Eye (tissue), 1 donor: Measurements from ENCODE around the gene FBXL15.
"Not testable (repeated sequence)": the region's sequence is repeated elsewhere in the genome, so short reads cannot be mapped to it uniquely, and the experiment has no call there.

Experiments
- DNase-seq: peaks from one replicate; pipeline ENCODE4 v3.0.0-alpha.2; 2015

Gene FBXL15

DNA sequence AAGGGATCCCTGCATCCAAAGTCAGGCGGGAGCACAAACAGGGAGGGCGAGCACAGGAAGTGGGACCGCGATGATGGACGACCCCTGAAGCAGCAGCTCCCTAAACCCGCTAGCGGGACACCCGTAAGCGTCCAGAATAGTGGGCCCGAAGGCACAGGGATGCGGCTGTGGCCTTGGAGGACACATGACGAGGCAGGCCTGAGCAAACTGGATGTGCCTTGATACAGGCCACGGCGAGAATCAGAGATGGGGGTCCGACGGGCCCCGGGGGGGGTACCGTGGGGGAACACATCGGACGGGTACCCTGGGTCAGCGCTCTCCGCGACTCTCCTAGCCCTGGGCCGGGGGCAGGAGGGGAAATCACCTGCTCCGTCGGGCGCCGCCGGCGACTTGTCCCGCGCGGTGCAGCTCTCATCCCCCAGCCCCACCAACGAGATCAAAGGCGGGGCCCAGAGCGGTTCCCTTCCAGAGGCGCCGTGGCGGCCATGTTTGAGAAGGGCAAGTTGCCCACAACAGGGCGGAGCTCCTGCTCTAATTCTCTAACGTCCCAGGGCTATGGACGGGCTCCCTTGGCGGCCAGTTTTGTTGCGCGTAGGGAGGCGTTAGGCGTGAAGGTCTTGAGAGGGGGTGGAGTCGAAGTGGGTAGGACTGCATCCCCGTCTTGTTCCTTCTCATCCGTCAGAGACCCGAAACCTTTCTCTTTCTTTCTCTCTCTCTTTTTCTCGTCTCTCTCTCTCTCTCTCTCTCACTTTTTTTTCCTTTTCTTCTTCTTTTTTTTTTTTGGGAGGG lies 11.7 kb downstream of the FBXL15 start, which contains the start of gene CUEDC2:
Gene CUEDC2, minus strand, starts transcription at position 413 of the 789 bp plus-strand sequence. CDS start 7,386 bp downstream, outside the sequence.
- DNase-seq = peak; percentile 99

DNA sequence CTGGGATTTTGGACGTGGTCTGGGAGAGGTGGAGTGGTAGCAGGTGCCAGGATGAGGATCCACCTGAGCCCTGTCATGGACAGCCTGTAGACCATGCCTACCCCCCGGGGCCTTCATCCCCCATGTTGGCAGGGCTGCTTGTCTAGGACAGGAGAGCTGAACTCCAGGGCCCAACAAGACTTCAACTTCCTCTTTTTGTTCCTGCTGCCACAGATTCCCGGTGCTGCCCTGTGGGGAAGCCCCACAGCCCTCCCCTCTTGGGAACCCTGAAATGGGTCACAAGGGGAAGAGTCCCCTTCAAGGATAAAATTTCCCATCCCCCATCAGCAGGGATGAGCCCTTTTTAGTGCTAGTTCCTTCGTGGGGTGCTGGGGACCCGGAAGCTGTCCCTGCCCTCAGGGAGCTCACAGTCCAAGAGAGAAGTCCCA lies 13.0 kb downstream of the FBXL15 start:
- DNase-seq = no peak

DNA sequence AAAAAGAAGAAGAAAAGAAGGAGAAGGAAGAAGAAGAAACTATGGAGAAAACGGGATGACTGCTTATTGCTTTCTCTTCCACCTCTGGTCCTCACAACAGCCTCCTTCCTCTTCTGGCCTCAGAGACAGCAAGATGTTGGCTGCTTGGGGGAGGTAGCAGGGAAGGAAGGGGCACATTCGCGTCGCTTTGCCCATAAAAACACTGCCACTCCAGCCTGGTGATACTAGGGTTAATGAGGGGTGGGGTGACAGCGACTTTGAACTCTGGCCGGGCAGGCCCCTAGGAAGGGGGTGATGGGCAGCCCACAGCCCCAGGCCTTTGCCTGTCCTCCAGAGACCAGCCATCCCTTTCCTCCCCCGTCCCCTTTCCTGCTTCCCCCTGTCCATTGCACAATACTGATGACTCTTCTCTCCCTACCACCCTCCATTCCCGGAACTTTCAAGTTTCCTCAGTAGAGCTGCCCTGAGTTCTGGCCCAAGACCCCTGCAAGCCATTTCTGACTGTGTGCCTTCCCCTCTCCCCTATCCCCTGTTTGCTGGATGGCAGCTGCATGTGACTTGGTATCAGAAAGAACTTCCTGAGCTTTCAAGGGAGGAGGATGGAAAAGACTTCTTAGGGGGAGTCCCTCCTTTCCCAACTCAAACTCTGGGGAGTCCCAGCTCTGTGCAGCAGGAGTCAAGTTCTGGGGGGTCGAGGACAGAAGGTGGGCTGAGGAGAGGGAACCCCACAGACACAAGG lies 13.9 kb downstream of the FBXL15 start:
- no peak for DNase-seq

DNA sequence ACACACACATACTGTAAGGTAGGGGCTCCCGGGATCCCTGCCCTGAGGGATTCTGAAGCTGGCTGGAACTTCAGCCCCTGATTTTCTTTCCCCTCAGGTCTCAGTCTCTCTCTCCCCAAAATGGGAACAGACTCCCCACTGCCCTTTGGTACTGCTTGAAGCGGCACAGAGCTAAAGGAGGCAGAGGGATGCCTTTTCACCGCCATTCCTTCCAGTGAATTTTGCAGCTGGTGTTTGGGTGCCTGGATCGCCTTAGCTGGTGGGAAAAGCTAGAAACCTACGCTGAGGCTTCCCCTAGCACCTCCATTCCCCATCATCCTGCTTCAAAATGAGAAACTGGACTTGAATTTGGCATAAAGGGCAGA lies 14.5 kb downstream of the FBXL15 start:
- DNase-seq = no peak

DNA sequence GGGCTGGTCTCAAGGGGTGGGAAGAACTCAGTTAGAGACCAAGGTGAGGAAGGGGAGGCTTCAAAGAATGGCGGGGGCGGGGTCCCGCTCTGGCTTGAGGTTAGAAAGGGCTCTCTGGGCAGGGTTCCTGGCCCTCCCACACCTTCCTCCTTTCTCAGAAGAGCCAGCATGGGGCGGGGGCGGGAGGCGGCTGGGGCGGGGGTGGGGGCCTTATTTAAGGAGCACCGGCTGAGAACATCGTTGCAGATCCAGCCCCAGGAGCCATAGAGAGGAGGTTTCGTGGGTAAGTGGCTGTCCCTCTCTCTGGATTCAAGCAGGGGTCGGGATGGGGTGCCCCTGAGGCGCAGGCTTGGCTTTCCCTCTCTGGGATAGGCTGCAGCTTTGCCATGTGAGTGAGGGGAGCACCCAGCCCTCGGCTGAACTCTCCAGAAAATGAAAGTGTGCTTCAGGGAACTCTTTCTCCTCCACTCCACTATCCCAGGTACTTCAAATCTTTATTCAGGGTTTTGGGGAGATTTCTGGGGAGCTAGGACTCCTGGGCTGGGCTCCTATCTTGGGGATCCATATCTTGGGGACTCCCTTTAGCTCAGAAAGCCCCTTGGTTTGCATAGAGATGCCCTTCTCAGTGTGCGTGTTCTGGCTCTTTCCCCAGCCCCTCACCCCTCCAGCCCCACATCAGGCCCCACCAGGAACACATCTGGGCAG lies 15.0 kb downstream of the FBXL15 start:
- no peak for DNase-seq

DNA sequence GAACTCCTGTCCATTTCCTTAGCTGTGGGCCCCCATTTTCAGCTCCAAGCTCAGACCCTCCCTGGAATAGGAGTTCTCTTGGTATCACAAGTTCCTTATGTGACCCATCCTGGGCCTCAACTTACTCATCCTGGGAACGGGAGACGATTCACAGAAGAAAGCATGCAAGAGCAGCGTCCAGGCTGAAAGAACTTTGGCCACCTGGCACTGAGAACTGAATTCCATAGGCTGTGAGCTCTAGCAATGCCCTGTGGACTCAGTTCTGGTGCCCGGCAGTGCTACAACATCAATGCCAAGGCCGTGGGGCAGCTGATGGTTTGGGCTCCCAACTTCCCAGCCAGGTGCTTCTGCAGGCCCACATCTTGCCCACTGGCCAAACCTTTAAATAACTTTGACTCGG lies 15.7 kb downstream of the FBXL15 start:
- DNase-seq = no peak

DNA sequence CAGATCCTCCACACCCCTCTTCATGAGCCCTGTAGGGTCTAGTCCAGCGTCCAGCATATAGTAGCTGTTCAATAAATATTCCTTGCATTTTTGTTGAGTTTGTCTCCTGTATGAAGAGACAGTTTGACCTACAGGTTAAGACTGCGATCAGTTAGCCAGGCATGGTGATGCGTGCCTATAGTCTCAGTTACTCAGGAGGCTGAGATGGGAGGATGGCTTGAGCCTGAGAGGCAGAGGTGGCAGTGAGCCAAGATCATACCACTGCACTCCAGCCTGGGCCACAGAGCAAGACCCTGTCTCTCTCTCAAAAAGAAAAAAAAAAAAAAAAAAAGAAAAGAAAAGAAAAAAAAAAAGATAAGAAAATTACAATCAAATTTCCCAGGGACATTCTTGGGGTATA lies 16.9 kb downstream of the FBXL15 start:
- DNase-seq = no peak

DNA sequence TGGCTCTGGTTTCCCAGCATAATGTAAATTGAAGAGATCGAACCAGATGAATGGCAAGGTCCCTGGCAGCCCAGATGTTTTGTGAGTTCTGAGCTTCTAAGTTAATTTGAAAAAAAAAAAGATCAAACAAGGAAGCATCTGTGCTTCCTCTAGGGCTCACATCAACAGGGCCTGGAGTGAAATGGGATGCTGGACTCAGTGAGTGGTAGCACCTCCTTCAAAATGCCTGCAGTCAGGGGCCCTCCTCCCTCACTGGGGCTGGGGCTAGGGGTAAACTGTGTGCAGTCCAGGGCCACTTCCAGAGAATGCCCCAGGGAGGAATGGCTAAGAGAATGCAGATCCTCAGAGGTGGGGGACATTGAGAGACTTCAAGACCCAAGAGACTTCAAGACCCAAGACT lies 17.7 kb downstream of the FBXL15 start:
- DNase-seq = no peak

DNA sequence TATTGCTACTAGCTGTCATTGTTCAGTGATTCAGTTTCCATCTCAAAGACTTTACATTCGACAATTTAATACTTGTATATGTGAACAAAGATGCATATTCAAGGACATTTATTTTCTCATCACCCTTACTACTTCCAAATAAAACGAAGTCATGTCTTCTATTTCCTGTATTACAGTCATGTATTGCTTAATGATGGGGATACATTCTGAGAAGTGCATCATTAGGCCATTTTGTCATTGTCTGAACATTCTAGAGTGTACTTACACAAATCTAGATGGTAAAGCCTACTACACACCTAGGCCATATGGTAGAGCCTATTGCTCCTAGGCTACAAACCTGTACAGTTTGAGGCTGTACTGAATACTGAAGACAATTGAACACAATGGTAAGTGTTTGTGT lies 24.2 kb downstream of the FBXL15 start:
- DNase-seq = no peak

DNA sequence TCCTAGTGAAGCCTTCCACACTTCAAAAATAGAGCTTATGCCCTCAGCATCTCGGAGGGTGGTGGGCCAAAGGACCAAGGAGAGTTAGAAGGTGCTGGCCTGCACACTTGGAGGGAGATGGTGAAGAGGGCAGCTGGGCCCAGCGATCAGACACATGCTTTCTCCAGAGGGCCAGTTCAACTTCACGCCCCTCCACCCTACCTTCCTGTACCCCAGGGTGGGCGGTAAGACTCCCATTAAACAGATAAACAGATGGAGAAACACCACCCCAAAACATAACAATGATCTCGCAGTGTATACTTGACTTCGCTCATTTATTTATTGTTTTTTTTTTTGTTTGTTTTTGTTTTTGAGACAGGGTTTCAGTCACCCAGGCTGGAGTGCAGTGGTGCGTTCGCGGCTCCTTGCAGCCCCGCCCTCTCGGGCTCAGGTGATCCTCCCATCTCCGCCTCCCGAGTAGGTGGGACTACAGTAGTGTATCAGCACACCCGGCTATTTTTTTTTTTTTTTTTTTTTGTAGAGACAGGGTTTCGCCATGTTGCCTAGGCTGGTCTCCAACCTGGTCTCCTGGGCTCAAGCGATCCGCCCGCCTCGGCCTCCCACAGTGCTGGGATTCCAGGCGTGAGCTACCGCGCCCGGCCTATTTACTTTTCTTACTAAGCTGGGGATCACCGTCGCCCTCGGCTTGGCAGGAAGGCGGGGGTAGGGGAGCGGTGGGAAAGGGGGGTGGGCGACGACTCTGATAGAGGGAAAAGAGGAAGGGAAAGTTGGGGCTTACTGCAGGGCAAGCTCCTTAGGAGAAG lies 28.9 kb downstream of the FBXL15 start:
- peak; percentile 67 for DNase-seq

DNA sequence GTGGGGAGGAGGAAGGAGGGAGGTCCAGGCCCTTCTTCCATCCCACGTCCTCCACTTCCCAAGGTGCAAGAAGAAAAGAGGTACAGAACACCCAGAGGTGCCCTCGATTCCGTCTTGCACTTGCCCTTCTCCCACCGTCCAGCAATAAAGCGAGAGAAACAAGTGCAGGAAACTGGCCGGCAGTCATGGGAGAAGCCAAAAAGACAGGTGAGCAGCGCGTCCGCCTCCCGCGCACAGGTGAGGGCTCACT lies 29.4 kb downstream of the FBXL15 start:
- DNase-seq = no peak

DNA sequence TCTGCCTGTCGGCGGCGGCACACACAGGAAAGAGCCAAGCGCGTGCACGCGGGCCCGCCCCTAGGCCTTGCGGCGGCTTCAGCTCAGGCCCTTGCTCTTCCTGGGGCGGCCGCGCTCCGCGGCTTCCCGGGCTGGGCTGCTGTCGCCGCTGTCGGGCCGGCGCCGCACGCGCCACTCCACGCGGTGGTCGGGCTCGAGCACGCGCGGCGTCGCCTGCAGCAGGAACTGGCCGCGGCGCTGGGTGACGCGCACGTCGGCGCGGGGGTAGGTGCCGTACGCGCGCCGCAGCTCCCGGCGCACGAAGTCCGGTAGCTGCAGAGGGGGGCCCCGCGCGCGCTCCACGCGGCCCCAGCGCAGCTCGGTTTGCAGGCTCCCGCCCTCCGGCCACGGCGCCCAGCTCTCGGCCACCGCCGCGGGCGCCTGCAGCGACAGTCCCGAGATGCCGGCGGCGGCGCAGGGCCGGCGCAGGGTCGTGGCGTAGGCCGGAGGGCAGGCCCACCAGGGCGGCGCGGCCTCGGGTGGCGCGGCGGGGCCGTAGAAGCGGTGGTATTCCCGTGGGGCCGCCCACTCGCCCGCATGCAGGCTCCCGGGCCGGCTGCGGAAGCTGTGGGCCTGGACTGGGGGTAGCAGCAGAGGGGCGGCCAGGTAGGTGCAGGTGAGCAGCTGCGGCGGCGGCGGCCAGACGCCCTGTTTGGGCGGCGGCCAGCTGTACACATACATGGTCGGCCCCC lies 29.9 kb downstream of the FBXL15 start:
- DNase-seq = peak; percentile 90

DNA sequence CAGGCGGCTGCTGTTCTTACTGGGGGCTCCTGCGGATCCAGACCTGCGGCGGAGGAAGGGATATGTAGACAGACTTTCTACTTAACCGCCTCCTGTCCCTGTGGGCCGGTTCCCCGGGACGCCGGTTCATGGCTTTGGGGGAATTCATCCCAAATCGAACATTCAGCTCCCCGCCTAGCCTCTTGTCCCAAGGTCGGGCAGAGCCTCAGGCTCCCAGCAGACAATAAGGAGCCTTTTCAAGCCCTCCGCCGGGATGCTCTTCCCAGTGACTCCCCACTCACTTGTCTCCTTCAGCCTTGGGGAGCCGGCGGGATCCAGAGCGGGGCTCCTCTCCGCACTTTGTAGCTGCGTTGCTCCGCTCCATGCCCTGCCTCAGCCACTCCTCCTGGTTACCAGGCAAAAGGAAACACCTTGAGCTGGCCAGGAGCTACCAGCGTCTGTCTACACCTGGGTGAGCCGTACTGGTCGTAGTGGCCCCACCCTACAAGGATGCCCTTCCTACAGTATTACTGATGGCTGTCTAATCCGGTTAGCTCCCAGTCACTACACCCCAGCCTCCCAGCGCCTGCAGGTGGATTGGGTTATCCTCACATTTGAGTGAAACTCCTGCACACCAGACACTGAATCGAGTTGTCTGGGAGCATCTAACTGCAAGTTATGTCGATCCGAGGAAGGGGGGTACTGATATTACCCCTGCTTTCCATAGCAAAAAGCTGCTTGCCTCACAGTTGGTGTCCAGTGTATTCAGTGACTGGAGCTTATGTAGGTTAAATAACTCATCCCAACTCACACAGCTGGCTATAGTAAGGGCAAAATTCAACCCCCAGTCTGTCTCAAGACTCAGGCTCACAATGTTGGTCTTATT lies 30.7 kb downstream of the FBXL15 start, which contains the start of gene C10orf95:
Gene C10orf95, minus strand, starts transcription at position 439 of the 865 bp plus-strand sequence. CDS start 450 bp downstream, outside the sequence.
- DNase-seq = peak; percentile 63

DNA sequence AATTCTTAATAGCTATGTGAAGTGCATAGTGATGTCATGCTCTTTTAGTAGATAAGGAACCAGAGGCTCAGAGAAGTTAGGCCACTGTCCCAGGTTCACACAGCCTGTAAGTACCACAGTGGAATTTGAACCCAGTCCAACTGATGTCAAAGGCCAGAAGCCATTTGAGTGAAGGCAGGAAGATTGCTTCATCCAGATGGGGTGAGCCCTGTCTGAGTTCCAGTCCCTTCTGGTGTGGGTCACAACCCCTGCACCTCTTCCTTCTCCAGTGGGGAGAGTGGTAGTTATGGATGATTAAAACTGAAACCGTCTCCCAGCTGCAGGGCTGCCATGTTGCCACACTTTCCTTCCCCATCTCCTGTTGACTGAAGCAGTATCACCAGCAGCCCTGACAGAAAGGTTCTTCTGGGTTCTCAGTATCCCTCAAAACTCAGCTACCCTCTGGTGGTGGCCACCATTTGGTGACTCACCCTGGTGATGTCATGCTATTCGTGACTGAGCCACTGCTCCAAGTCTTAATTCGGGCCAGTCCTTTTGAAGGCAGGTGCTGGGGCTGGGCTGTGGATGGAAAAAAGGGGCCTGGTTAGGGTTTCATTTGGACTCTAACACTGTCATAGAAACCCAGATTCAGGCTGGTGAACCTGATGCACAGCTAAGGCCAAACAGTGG lies 32.2 kb downstream of the FBXL15 start:
- no peak for DNase-seq

DNA sequence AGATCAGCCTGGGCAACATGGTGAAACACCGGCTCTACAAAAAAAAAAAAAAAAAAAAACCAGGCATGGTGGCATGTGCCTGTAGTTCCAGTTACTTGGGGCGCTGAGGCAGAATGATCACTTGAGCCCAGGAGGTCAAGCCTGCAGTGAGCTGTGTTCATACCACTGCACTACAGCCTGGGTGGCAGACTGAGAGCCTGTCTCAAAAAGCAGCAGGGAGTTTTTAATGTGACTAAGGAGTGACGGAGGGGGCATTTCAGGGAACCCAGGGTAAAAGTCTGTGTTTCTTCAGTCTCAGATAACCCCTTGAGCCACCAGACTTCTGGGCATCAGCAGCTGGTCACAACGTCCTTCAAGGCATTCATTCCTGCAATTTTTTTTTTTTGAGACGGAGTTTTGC lies 32.9 kb downstream of the FBXL15 start:
- DNase-seq = peak; percentile 41

DNA sequence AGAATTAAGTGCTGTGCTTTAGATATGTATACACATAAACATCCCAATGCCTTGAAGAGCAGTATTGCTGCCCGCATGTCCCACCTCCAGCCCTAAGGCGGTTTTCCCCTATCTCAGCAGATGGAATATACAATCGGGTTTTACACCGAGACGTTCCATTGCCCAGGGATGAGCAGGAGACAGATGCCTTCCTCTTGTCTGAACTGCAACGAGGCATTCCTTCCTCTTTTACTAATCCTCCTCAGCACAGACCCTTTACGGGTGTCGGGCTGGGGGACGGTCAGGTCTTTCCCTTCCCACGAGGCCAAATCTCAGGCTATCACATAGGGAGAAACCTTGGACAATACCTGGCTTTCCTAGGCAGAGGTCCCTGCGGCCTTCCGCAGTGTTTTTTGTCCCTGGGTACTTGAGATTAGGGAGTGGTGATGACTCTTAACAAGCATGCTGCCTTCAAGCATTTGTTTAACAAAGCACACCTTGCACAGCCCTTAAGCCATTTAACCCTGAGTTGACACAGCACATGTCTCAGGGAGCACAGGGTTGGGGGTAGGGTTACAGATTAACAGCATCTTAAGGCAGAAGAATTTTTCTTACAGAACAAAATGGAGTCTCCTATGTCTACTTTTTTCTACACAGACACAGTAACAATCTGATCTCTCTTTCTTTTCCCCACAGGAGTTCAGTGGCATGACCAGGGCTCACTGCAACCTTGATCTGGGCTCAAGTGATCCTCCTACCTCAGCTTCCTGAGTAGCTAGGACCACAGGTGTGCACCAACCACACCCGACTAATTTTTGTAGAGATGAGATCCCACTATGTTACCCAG lies 34.2 kb downstream of the FBXL15 start:
- not testable (repeated sequence) for DNase-seq

DNA sequence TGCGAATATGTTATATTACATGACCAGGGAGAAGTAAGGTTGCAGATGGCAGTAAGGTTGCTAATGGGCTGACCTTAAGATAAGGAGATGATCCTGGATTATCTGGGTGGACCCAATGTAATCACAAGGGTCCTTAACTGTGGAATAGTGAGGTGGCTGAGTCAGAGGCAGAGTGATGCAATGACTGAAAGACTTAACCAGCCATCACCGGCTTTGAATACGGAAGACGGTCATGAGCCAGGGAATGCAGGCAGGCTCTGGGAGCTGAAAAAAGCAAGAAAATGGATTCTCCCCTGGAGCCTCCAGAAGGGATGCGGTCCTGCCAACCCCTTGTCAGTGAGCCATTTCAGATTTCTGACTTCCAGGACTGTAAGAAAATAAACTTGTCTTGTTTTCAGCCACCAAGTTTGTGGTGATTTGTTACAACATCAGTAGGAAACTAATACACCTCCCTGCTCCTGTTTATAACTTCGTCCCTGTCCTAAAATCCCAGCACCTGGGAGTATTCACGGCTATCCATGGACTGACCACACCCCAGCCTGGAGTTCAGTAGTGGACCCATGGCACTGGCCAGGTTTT lies 35.3 kb downstream of the FBXL15 start:
- DNase-seq = no peak

DNA sequence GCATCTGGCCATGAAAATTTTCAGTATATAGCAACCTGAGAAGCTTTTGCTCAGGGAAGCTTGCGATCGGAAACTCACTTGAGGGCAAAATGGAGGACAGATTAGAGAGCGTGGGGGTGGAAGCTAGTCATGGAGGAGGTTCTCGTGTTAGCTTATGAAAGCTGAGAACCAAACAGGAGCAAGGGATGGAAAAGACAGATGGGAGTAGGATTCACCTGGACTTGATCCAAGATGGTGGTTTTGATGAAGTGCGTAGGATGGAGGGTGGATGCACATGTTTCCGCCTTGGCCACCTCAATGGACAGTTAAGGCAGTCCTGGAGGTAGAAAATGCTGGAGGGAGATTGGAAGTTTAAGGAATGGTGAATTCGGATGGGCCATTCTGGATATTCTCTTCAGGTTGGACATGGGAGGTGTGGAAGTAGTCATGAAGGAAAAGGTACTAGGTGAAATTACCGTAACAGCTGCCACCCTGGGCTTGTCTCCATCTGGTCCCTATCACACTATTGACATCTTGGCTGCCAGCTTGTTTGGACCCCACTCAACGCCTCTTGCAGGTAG lies 37.0 kb downstream of the FBXL15 start:
- no peak for DNase-seq

DNA sequence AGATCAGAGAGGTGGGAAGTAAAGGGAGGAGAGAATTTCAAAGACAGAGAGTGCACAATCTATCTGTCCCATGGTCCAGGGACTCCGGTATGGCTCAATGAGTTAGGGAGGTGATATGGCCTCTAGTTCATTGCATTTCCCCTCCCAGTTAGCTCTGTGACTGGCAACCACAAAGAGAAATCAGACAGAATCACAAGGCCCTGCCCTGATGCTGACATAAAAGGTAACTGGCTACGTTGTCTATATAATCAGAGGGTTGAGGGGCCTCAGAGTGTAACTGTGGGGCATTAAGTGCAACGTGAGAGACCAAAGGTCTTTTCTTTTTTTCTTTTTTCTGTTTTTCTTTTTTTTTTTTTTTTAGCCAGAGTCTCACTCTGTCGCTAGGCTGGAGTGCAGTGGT lies 38.0 kb downstream of the FBXL15 start:
- no peak for DNase-seq
